NCI-H2029 (cell line): Measurements from ENCODE around the gene EIF6.
"Not testable (repeated sequence)": the region's sequence is repeated elsewhere in the genome, so short reads cannot be mapped to it uniquely, and the experiment has no call there.

Experiments
- DNase-seq: peaks from one replicate; lab custom pipeline; 2025; lab: John Stamatoyannopoulos, UW

Gene EIF6

DNA sequence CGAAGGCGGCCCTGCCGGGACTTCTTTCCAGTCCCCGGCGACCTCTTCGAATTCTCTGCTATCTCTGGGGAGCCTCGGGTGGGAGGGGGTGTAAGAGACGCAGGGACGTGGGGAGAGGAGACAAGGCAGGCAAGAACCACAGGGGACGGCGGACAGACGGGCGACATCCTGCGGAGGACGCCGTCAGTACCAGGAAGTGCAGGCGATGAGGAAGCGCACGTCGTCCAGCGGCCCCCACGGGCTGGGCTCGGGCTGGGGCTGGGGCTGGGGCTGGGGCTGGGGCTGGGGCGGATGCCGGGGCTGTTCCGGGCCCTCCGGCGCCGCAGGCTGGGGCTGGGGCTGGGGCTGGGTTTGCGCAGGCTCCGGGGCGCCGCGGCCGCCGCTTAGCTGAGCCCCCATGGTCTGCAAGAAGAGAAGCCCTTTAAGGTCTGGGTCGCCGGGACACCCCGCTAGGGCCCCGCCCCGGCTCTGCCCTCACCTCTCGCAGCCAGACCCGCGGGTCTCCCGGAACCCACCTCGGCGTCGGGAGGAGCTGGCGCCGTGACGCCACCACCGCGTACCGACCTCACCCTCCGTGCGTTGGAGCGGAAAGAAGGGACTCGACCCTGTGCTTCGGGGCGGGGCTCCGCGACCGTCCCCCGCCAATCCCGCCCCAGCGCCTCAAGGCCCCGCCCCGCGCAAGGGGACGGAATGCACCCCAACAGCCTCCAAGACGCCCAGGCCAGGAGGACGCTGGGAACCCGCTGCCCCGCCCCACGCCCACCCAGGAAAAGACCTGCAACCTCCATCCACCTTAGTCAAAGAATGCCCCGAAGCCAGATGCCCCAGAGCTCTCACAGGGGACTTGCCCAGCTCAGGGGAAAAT, 6.8 kb downstream of the EIF6 start, which contains the start of gene MMP24OS:
Gene MMP24OS (minus strand): TSS at position 592 of the 865 bp plus-strand sequence. CDS start 193 bp downstream, at position 399.
- DNase-seq: peak; percentile 90

GRCh38 chr20:35277127-35277526, 7.4 kb downstream of the EIF6 start:
- DNase-seq: no peak

GRCh38 chr20:35276408-35276807, 8.2 kb downstream of the EIF6 start:
- no peak for DNase-seq

- DNase-seq: no peak
Measured at GRCh38 chr20:35275741-35276251, 8.8 kb downstream of the EIF6 start.

- DNase-seq: no peak
Measured at GRCh38 chr20:35274172-35275092, 10.1 kb downstream of the EIF6 start.

GRCh38 chr20:35273449-35274171, 11.0 kb downstream of the EIF6 start:
- no peak for DNase-seq

DNA sequence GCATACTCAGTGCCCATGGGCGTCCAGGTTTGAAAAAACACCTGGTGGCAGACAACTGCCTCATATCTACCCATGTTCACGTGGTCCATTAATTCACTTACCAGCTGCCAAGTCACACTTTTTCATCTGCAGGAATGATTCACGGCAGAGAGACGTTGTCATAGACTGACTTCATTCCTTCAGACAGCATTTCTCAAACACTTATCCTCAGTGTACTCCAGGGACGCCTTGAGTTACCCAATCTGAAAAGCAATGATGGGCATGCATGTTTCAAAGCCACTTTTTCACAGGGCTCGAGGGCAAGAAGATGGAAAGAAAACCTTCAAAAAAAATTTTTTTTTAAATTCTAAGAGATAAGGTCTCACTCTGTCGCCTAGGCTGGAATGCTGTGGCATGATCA, 12.7 kb downstream of the EIF6 start:
- no peak for DNase-seq

- no peak for DNase-seq
Measured at GRCh38 chr20:35271073-35271882, 13.3 kb downstream of the EIF6 start.

GRCh38 chr20:35270021-35270902, 14.3 kb downstream of the EIF6 start:
- no peak for DNase-seq

- peak; percentile 57 for DNase-seq
Measured at GRCh38 chr20:35269055-35269781, 15.4 kb downstream of the EIF6 start.

DNA sequence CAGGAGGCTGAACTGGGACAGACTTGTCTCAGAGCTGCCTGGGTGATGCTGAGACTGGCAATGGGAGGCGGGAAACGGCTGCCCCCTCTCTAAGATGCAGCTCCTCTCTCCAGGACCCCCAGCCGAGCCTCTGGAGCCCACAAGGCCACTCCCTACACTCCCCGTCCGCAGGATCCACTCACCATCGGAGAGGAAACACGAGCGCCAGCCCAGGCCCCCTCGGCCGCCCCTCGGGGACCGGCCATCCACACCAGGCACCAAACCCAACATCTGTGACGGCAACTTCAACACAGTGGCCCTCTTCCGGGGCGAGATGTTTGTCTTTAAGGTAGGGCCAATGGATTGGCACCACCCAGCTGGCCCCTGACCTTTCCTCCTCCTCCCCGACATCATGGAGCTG, 17.5 kb downstream of the EIF6 start:
- no peak for DNase-seq

DNA sequence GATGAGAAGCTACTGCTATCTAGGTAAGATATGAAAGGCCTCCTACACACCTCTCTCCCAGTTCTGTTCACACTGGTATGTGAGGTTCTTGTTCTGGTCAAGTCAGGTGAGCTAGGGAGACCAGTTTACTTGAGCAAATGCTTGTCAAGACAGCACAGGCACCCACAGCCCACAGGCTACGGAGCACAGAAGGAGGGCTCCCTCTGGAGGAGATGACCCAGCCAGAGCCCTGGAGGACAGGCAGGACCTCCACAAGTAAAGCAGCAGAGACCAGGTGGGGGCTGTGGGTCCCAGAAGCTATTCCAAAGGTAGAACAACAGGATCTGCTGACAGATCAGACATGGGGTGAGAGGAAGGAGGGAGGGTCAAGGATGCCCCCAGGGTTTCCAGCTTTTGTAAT, 19.8 kb downstream of the EIF6 start:
- no peak for DNase-seq

GRCh38 chr20:35263532-35264341, 20.8 kb downstream of the EIF6 start:
- peak; percentile 55 for DNase-seq

DNA sequence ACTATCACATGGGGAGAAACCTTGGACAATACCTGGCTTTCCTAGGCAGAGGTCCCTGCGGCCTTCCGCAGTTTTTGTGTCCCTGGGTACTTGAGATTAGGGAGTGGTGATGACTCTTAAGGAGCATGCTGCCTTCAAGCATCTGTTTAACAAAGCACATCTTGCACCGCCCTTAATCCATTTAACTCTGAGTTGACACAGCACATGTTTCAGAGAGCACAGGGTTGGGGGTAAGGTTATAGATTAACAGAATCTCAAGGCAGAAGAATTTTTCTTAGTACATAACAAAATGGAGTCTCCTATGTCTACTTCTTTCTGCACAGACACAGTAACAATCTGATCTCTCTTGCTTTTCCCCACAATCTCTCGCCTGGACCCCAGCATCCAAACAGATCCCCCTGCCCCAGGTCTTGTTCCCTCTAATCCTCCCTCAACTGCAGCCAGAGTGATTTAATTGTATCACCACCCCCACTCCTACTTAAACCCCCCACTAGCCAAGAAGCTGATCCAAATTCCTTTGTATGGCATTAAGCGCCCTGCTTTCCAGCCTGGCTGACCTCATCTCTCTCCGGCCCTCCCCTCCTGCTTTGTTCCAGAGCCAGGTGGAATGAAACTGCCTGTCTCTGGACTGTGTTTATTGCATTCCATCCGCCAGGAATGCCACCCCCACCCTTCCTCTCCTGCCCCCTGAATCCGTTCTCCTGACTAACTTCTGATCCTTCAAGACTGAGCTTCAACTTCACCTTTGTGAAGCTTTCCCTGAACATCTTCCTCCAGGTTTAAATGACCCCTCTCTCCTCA, 21.6 kb downstream of the EIF6 start:
- peak; percentile 9 for DNase-seq

DNA sequence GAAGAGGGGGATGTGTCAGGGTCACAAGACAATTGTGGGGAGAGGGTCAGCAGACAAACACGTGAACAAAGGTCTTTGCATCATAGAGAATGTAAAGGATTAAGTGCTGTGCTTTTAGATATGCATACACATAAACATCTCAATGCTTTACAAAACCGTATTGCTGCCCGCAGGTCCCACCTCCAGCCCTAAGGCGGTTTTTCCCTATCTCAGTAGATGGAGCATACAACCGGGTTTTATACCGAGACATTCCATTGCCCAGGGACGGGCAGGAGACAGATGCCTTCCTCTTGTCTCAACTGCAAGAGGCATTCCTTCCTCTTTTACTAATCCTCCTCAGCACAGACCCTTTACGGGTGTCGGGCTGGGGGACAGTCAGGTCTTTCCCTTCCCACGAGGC, 22.3 kb downstream of the EIF6 start:
- DNase-seq: not testable (repeated sequence)

GRCh38 chr20:35260426-35260825, 24.1 kb downstream of the EIF6 start:
- DNase-seq: no peak

DNA sequence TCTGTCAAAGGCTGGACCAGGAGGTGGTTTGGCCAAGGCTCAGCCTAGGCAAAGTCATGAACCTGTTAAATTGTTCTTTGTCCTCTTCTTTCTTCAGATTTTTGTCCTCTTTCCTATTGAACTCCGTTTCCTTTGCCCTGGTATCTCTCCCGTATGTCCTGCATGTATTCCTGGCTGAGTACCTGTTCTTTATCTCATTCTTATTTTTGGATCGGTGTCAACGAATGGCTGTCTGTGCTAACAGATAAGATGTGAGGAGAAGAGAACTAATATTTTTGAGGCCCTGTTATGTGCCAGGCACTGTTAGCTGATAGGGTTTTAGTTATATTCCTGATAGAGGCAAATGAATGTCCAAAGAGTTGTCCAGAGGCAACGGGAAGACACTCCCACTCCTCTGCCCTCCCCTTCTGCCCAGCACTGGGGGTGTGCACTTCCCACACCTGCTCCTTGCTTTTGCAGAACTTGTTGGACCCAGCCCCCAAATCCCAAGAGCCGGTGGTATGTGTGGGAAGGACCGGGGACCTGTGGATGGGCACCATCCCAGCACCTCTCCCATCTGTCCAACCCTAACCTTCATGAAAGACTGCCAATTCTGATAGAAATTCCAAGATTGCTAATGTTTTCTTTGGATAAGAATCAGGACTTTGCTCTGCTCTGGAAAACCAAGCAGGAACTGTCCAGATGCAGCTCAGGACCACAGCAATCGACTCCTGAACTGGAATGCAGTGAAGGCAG, 27.2 kb downstream of the EIF6 start:
- DNase-seq: no peak
